Panc1 (cell line): Measurements from ENCODE around the gene MTTP. TPM values are rescaled to one million over a fixed set of nuclear protein-coding genes. Genes with fewer than 3 reads are reported as not detected.

Experiments
- ATAC-seq: fragments of 200-7000 bp; cut with Tn5 transposase; 2 replicates; pipeline ENCODE4 v1.9.1; 2020; ENCODE audit warnings: mild to moderate bottlenecking, moderate library complexity
- BruUV-seq: library from RNA; stranded (reverse); fragments of 400-500 nt; replicated peaks from 2 replicates; lab custom pipeline; 2021; lab: Mats Ljungman, UMichigan
- CTCF ChIA-PET: fragments of 300-600 bp; sonication (Branson Sonifier 250); formaldehyde crosslinking; loops from one replicate; lab custom pipeline; 2022; ENCODE audit warnings: antibody characterized with exemption; lab: Charles Lee
- POLR2A ChIA-PET: fragments of 300-600 bp; sonication (Branson Sonifier 250); formaldehyde crosslinking; loops from one replicate; lab custom pipeline; 2022; ENCODE audit warnings: antibody characterized with exemption; lab: Charles Lee
- DNase-seq: peaks from one replicate; pipeline ENCODE4 v3.0.0-alpha.2; 2010; ENCODE audit warnings: low read depth, low spot score
- H3K27ac ChIP-seq: 2 replicates; pipeline ENCODE4 v1.5.1; 2011; ENCODE audit warnings: mild to moderate bottlenecking, low read length, inconsistent platforms
- H3K27me3 ChIP-seq: fragments of 200-500 bp; sonication (Bioruptor generic); 2 replicates; pipeline ENCODE4 v1.6.0; 2014; ENCODE audit warnings: low read length, inconsistent platforms; ENCODE audit not compliant: control insufficient read depth, insufficient read depth
- H3K36me3 ChIP-seq: fragments of 200-500 bp; sonication (Bioruptor generic); 2 replicates; pipeline ENCODE4 v1.5.1; 2014; ENCODE audit warnings: inconsistent platforms, mild to moderate bottlenecking, low read length, moderate library complexity; ENCODE audit not compliant: control insufficient read depth, insufficient read depth
- H3K4me1 ChIP-seq: 2 replicates; pipeline ENCODE4 v1.5.1; 2011; ENCODE audit warnings: inconsistent platforms, mild to moderate bottlenecking, low read length, moderate library complexity; ENCODE audit not compliant: control insufficient read depth, insufficient read depth
- H3K4me3 ChIP-seq, 2 experiments: 2 replicates each; pipeline ENCODE4 v1.5.1; 2011 to 2012; ENCODE audit warnings: low read depth in 2 of 2, low read length in 2 of 2, mild to moderate bottlenecking in 2 of 2, inconsistent platforms in 1 of 2, moderate library complexity in 1 of 2
- H3K9me3 ChIP-seq: fragments of 200-500 bp; sonication (Bioruptor generic); 2 replicates; pipeline ENCODE4 v1.5.1; 2014; ENCODE audit warnings: low read depth, mild to moderate bottlenecking, inconsistent platforms, low read length, moderate library complexity; ENCODE audit not compliant: control insufficient read depth, insufficient read depth
- POLR2AphosphoS5 ChIP-seq: IDR thresholded peaks from 2 replicates; pipeline ENCODE4 v1.6.1; 2012; ENCODE audit warnings: mild to moderate bottlenecking, low read depth, low read length, moderate library complexity
- SIN3A ChIP-seq: IDR thresholded peaks from 2 replicates; pipeline ENCODE4 v1.6.1; 2012; ENCODE audit warnings: low read depth, mild to moderate bottlenecking, low read length, moderate library complexity, borderline replicate concordance; ENCODE audit not compliant: insufficient read depth
- TCF7L2 ChIP-seq: IDR thresholded peaks from 2 replicates; pipeline ENCODE4 v1.6.1; 2011; ENCODE audit warnings: mild to moderate bottlenecking, low read depth, low read length, inconsistent platforms
- in situ Hi-C: cut with HindIII; loops from 2 replicates; pipeline ENCODE4 v1.10.0; 2016; ENCODE audit warnings: low sequenced_read_pairs, low pct_unique_long_range_greater_than_20kb
- intact Hi-C: fragments of 100-400 bp; cut with micrococcal nuclease; formaldehyde crosslinking; loops from one replicate; pipeline ENCODE4 v1.10.0; 2022; ENCODE audit not compliant: unreplicated experiment
- total RNA-seq: library from RNA; stranded (reverse); gene quantifications from one replicate; pipeline ENCODE4 v1.2.1, GENCODE V29; 2021; ENCODE audit not compliant: unreplicated experiment
- TF ChIP-seq, protein P1 (sequence below): fragments of 450-650 bp; IDR thresholded peaks from 2 replicates; pipeline ENCODE4 v1.5.1; 2017; ENCODE audit warnings: mild to moderate bottlenecking
- TF ChIP-seq, protein P2 (sequence below), 2 experiments: IDR thresholded peaks; 2 replicates each; pipeline ENCODE4 v1.6.1; 2011 to 2012; ENCODE audit warnings: low read depth in 2 of 2, control low read depth in 1 of 2, low read length in 1 of 2, mild to moderate bottlenecking in 1 of 2, moderate library complexity in 1 of 2; ENCODE audit not compliant: insufficient read depth in 1 of 2

The MTTP gene
- total RNA-seq, 1 experiment from 2014 or later: 0.26 TPM

DNA sequence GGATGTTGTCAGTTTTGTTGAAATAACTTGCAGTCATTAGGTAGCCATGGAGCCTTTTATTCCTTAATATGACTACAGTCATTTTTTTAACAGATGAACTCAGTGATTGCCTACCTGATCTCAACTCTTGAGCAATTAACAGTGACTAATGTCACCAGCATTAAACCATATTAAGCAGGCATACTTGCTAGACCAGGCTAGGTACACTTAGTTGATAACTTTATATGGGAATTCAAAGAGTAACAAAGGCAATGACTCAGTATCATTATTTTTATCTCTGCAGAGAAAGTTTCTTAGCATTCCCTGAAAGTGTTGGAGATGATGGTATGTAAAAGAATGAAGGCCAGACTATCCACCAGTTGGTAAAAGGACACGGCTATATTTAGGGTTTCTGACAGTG lies 83.2 kb downstream of the MTTP start, which contains the start of gene C4orf54:
C4orf54 (minus strand) TSS at position 31 of the 400 bp plus-strand sequence. CDS start 3,180 bp downstream, outside the sequence.
- H3K4me3 ChIP-seq: no peak within 1 kb of the TSS
- CTCF ChIA-PET: no interaction called here
- intact Hi-C loops (no loop called here), in situ Hi-C loops (no loop called here)
- no peaks in the 10 kb centered on the region for H3K36me3 ChIP-seq
- H3K4me1 ChIP-seq: no peaks in the 10 kb centered on the region
- no TSS peak for BruUV-seq
- H3K27me3 ChIP-seq: no peaks in the 10 kb centered on the region
- DNase-seq: no peak
- no peak for TF ChIP-seq POLR2AphosphoS5
- TF ChIP-seq TCF7L2: no peak
- TF ChIP-seq, protein P1, sequence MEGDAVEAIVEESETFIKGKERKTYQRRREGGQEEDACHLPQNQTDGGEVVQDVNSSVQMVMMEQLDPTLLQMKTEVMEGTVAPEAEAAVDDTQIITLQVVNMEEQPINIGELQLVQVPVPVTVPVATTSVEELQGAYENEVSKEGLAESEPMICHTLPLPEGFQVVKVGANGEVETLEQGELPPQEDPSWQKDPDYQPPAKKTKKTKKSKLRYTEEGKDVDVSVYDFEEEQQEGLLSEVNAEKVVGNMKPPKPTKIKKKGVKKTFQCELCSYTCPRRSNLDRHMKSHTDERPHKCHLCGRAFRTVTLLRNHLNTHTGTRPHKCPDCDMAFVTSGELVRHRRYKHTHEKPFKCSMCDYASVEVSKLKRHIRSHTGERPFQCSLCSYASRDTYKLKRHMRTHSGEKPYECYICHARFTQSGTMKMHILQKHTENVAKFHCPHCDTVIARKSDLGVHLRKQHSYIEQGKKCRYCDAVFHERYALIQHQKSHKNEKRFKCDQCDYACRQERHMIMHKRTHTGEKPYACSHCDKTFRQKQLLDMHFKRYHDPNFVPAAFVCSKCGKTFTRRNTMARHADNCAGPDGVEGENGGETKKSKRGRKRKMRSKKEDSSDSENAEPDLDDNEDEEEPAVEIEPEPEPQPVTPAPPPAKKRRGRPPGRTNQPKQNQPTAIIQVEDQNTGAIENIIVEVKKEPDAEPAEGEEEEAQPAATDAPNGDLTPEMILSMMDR: no peak
- TF ChIP-seq, protein P2, sequence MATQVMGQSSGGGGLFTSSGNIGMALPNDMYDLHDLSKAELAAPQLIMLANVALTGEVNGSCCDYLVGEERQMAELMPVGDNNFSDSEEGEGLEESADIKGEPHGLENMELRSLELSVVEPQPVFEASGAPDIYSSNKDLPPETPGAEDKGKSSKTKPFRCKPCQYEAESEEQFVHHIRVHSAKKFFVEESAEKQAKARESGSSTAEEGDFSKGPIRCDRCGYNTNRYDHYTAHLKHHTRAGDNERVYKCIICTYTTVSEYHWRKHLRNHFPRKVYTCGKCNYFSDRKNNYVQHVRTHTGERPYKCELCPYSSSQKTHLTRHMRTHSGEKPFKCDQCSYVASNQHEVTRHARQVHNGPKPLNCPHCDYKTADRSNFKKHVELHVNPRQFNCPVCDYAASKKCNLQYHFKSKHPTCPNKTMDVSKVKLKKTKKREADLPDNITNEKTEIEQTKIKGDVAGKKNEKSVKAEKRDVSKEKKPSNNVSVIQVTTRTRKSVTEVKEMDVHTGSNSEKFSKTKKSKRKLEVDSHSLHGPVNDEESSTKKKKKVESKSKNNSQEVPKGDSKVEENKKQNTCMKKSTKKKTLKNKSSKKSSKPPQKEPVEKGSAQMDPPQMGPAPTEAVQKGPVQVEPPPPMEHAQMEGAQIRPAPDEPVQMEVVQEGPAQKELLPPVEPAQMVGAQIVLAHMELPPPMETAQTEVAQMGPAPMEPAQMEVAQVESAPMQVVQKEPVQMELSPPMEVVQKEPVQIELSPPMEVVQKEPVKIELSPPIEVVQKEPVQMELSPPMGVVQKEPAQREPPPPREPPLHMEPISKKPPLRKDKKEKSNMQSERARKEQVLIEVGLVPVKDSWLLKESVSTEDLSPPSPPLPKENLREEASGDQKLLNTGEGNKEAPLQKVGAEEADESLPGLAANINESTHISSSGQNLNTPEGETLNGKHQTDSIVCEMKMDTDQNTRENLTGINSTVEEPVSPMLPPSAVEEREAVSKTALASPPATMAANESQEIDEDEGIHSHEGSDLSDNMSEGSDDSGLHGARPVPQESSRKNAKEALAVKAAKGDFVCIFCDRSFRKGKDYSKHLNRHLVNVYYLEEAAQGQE (IDR thresholded peaks at IDR 0.05; ENCODE audit: insufficient read depth in 1 of 2, low read depth in 2 of 2, low read length in 1 of 2): no peak
- TF ChIP-seq SIN3A: no peak
- ATAC-seq: no peak
- H3K9me3 ChIP-seq: no peaks in the 10 kb centered on the region
- H3K27ac ChIP-seq: no peak within 1 kb of the TSS
- POLR2A ChIA-PET: no interaction called here

DNA sequence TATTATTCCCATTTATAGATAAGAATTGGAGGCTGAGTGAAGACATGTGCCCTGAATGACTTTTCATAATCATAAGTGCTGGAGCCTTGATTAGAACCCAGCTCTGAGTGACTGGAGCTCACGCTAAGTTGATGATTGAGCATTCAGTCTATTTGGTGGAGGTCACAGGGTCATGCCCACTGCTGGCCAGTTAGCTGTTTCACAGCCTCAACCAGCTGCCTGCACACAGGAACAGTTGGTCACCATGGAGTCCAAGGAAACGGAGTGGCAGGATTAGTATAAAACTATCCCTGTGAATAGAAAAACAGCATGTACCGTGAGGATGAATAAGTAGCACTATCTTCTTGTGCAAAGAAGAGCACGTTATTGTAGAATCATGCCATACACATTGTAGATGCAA lies 84.0 kb downstream of the MTTP start:
- H3K36me3 ChIP-seq: no peaks in the 10 kb centered on the region
- TF ChIP-seq, protein P1: no peak
- TF ChIP-seq, protein P2 (IDR thresholded peaks at IDR 0.05; ENCODE audit: insufficient read depth in 1 of 2, low read depth in 2 of 2, low read length in 1 of 2): no peak
- TF ChIP-seq SIN3A (no peak), POLR2AphosphoS5 (no peak), TCF7L2 (no peak)
- ATAC-seq (no peak), DNase-seq (no peak)
- no peaks in the 10 kb centered on the region for H3K9me3 ChIP-seq
- intact Hi-C loops (no loop called here), in situ Hi-C loops (no loop called here)
- ChIA-PET POLR2A (no interaction called here), CTCF (no interaction called here)
- no peaks in the 10 kb centered on the region for H3K4me1 ChIP-seq
- BruUV-seq: no TSS peak
- H3K27me3 ChIP-seq: no peaks in the 10 kb centered on the region
- no peak overlapping the region for H3K4me3 ChIP-seq
- no peak overlapping the region for H3K27ac ChIP-seq
